Cardiac muscle cell (in vitro differentiated cells and primary cell): Measurements from ENCODE around the gene MYO6. TPM values are rescaled to one million over a fixed set of nuclear protein-coding genes. Genes with fewer than 3 reads are reported as not detected.

Source experiments
- DNase-seq, 2 donors: peaks; one replicate each; pipeline versions ENCODE4 v3.0.0 to v3.0.0-alpha.2; 2010 to 2017; ENCODE audit warnings: low read depth in 1 of 2, low spot score in 1 of 2
- H3K27ac ChIP-seq: fragments of 200-600 bp; sonication (generic); 2 replicates; pipeline ENCODE4 v1.5.1; 2016
- H3K27me3 ChIP-seq: fragments of 200-600 bp; sonication (generic); 2 replicates; pipeline ENCODE4 v1.6.0; 2016; ENCODE audit warnings: control low read depth
- H3K36me3 ChIP-seq: fragments of 200-600 bp; sonication (generic); 2 replicates; pipeline ENCODE4 v1.5.1; 2016; ENCODE audit warnings: control low read depth
- H3K4me1 ChIP-seq: fragments of 200-600 bp; sonication (generic); 2 replicates; pipeline ENCODE4 v1.8.1; 2017; ENCODE audit warnings: low read depth, mild to moderate bottlenecking, mixed run types
- H3K4me3 ChIP-seq: fragments of 200-600 bp; sonication (generic); 2 replicates; pipeline ENCODE4 v1.5.1; 2016; ENCODE audit warnings: mild to moderate bottlenecking
- H3K9me3 ChIP-seq: fragments of 200-600 bp; sonication (generic); 2 replicates; pipeline ENCODE4 v1.5.1; 2017; ENCODE audit warnings: low read depth, mild to moderate bottlenecking, control low read depth
- CTCF ChIP-seq: IDR thresholded peaks from 2 replicates; pipeline ENCODE4 v1.5.1; 2012; ENCODE audit warnings: low read depth, mild to moderate bottlenecking, low read length
- polyA plus RNA-seq: library from polyadenylated mRNA; unstranded; fragments of >200 nt; fragmentation: Nextera tagmentation; extraction: Ambion mirVana; gene quantifications from 2 replicates; pipeline ENCODE4 v1.2.1, GENCODE V29; 2016
- total RNA-seq: library from RNA; depleted of rRNA; stranded (reverse); fragments of >200 nt; gene quantifications from 2 replicates; pipeline ENCODE4 v1.2.3, GENCODE V29; 2016

The MYO6 gene
- total and polyA plus RNA-seq, 2 experiments from 2014 or later = 17.9 to 34.7 TPM

GRCh38 chr6:75791881-75792280, 42.8 kb downstream of the MYO6 start:
- TF ChIP-seq CTCF = no peak
- Histone ChIP-seq H3K9me3 (no peaks in the 10 kb centered on the region), H3K36me3 (no peaks in the 10 kb centered on the region)

GRCh38 chr6:75794351-75794846, 45.4 kb downstream of the MYO6 start:
- Histone ChIP-seq H3K27me3 (no peaks in the 10 kb centered on the region), H3K4me1 (no peaks in the 10 kb centered on the region), H3K4me3 (no peak overlapping the region), H3K36me3 (no peaks in the 10 kb centered on the region), H3K9me3 (no peaks in the 10 kb centered on the region), H3K27ac (no peak overlapping the region)
- no peak for TF ChIP-seq CTCF
- DNase-seq = no peak

More at GRCh38 chr6:75791881-75792280, 42.8 kb downstream of the MYO6 start:
- Histone ChIP-seq H3K27me3 (no peaks in the 10 kb centered on the region), H3K4me3 (no peak overlapping the region), H3K4me1 (no peaks in the 10 kb centered on the region), H3K27ac (no peak overlapping the region)
- DNase-seq = peak in 1 of 2 donors; percentile 5

- Histone ChIP-seq H3K36me3 (no peaks in the 10 kb centered on the region), H3K27ac (no peak overlapping the region), H3K27me3 (no peaks in the 10 kb centered on the region), H3K4me3 (no peak overlapping the region), H3K9me3 (no peaks in the 10 kb centered on the region), H3K4me1 (peaks cover 6% of the 10 kb centered on the region)
- no peak for DNase-seq
- no peak for TF ChIP-seq CTCF
Observed at GRCh38 chr6:75794954-75795739, 46.1 kb downstream of the MYO6 start.

- Histone ChIP-seq H3K9me3 (no peaks in the 10 kb centered on the region), H3K4me1 (peaks cover 11% of the 10 kb centered on the region), H3K4me3 (no peak overlapping the region), H3K27ac (no peak overlapping the region), H3K27me3 (no peaks in the 10 kb centered on the region), H3K36me3 (no peaks in the 10 kb centered on the region)
- no peak for DNase-seq
- no peak for TF ChIP-seq CTCF
Observed at GRCh38 chr6:75796723-75797122, 47.7 kb downstream of the MYO6 start.

GRCh38 chr6:75800133-75800532, 51.1 kb downstream of the MYO6 start:
- Histone ChIP-seq H3K27me3 (no peaks in the 10 kb centered on the region), H3K4me3 (no peak overlapping the region), H3K4me1 (peaks cover 11% of the 10 kb centered on the region), H3K27ac (peak overlapping the region; percentile 68), H3K36me3 (no peaks in the 10 kb centered on the region), H3K9me3 (no peaks in the 10 kb centered on the region)
- peak in 1 of 2 donors; percentile 16 for DNase-seq
- TF ChIP-seq CTCF = no peak
